ENCODE data around the gene AGRP. TPM values are rescaled to one million over a fixed set of nuclear protein-coding genes. Genes with fewer than 3 reads are reported as not detected.

The AGRP gene
- total RNA-seq, 1 donor from 2014 or later, result not detected

DNA sequence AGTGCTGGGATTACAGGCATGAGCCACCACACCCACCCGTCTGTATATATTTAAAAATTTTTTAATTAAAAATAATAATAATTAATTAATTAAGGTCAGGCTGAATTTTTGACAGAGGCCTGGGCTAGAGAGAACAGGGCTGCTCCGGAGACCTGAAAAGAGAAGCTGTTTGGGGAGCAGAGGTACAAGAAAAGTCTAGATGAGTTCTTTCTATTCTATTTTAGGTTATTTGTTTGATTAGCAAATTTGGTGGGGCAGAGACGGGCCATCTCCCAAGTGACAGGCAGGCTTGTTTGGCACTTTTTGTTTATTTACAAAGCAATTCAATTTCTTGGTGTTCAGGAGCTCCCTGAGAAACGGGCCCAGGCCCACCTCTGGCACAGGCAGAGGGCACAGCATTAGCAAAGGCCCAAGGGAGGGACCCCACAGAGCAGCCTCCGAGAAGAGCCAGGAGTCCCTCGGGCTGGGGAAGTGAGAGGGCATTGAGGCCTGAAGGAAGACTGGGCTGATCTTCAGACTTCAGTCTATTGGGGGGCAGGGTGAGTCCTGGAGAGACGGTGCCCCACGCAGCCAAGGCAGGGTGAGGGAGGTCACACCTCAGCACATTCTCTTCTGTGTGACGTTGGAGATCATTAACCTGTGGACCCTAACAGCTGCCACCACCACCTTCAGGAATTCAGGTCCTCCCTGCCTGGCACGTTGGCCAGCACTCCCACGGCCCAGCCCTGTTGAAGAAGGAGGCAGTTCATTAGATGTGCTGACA, 34.5 kb upstream of the AGRP start:
- FAIRE-seq, result no peak
- H3K9me3 Mint-ChIP-seq (ENCODE audit: unreplicated experiment), result no peaks in the 10 kb centered on the region
- H2AFZ ChIP-seq (ENCODE audit: low read depth, low read length), result no peak overlapping the region

DNA sequence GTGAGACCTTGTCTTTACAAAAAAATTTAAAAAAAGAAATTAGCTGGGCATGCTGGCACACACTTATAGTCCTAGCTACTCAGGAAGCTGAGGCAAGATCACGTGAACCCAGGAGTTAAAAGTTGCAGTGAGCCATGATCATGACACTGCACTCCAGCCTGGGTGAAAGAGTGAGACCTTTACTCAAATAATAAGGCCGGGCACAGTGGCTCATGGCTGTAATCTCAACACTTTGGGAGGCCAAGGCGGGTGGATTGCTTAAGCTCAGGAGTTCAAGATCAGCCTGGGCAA, 33.8 kb upstream of the AGRP start:
- H3K79me2 ChIP-seq (ENCODE audit: insufficient read depth, low read length), result no peaks in the 10 kb centered on the region

More for the DNA sequence above, 34.5 kb upstream of the AGRP start:
- H3K4me2 ChIP-seq (ENCODE audit: low read length), result no peak overlapping the region
- Mint-ChIP-seq H3K27ac (ENCODE audit: unreplicated experiment) (peak overlapping the region; percentile 47), H3K4me3 (ENCODE audit: unreplicated experiment) (no peak overlapping the region), H3K27me3 (ENCODE audit: low read depth, unreplicated experiment) (peaks cover 12% of the 10 kb centered on the region), H3K36me3 (ENCODE audit: low read depth, unreplicated experiment) (no peaks in the 10 kb centered on the region), H3K4me1 (ENCODE audit: low read depth, unreplicated experiment) (peaks cover 13% of the 10 kb centered on the region)
- H3K79me2 ChIP-seq (ENCODE audit: insufficient read depth, low read length), result no peaks in the 10 kb centered on the region
- H3K9me3 ChIP-seq (ENCODE audit: insufficient read depth, low read depth, low read length), result no peaks in the 10 kb centered on the region
- H3K4me3 ChIP-seq (ENCODE audit: insufficient read depth, low read depth, low read length), result no peak overlapping the region
- H3K27ac ChIP-seq (ENCODE audit: low read depth, low read length), result no peak overlapping the region
- TF ChIP-seq, protein P1, sequence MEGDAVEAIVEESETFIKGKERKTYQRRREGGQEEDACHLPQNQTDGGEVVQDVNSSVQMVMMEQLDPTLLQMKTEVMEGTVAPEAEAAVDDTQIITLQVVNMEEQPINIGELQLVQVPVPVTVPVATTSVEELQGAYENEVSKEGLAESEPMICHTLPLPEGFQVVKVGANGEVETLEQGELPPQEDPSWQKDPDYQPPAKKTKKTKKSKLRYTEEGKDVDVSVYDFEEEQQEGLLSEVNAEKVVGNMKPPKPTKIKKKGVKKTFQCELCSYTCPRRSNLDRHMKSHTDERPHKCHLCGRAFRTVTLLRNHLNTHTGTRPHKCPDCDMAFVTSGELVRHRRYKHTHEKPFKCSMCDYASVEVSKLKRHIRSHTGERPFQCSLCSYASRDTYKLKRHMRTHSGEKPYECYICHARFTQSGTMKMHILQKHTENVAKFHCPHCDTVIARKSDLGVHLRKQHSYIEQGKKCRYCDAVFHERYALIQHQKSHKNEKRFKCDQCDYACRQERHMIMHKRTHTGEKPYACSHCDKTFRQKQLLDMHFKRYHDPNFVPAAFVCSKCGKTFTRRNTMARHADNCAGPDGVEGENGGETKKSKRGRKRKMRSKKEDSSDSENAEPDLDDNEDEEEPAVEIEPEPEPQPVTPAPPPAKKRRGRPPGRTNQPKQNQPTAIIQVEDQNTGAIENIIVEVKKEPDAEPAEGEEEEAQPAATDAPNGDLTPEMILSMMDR (IDR thresholded peaks at IDR 0.05; ENCODE audit: insufficient read depth, low read depth, low read length), result no peak
- TF ChIP-seq EZH2 (IDR thresholded peaks at IDR 0.05; ENCODE audit: insufficient read depth, low read length), result no peak
- no peak for DNase-seq (ENCODE audit: low read depth)
- H3K9ac ChIP-seq (ENCODE audit: low read length), result no peak overlapping the region
- peaks cover 15% of the 10 kb centered on the region for H3K4me1 ChIP-seq (ENCODE audit: insufficient read depth, low read length)
- H3K27me3 ChIP-seq (ENCODE audit: insufficient read depth, low read length), result no peaks in the 10 kb centered on the region
- H3K36me3 ChIP-seq (ENCODE audit: insufficient read depth, low read length), result no peaks in the 10 kb centered on the region
- H4K20me1 ChIP-seq (ENCODE audit: insufficient read depth, low read length), result no peaks in the 10 kb centered on the region

More for the DNA sequence above, 33.8 kb upstream of the AGRP start:
- peaks cover 13% of the 10 kb centered on the region for H3K4me1 Mint-ChIP-seq (ENCODE audit: low read depth, unreplicated experiment)
- H3K9me3 Mint-ChIP-seq (ENCODE audit: unreplicated experiment), result no peaks in the 10 kb centered on the region
- Histone ChIP-seq H4K20me1 (ENCODE audit: insufficient read depth, low read length) (no peaks in the 10 kb centered on the region), H3K4me2 (ENCODE audit: low read length) (peak overlapping the region; percentile 76), H3K9me3 (ENCODE audit: insufficient read depth, low read depth, low read length) (no peaks in the 10 kb centered on the region), H2AFZ (ENCODE audit: low read depth, low read length) (no peak overlapping the region), H3K4me3 (ENCODE audit: insufficient read depth, low read depth, low read length) (no peak overlapping the region), H3K27ac (ENCODE audit: low read depth, low read length) (no peak overlapping the region), H3K9ac (ENCODE audit: low read length) (no peak overlapping the region), H3K4me1 (ENCODE audit: insufficient read depth, low read length) (peaks cover 15% of the 10 kb centered on the region), H3K27me3 (ENCODE audit: insufficient read depth, low read length) (no peaks in the 10 kb centered on the region), H3K36me3 (ENCODE audit: insufficient read depth, low read length) (no peaks in the 10 kb centered on the region)
- DNase-seq (ENCODE audit: low read depth) (no peak), FAIRE-seq (no peak)
- no peaks in the 10 kb centered on the region for H3K36me3 Mint-ChIP-seq (ENCODE audit: low read depth, unreplicated experiment)
- H3K27me3 Mint-ChIP-seq (ENCODE audit: low read depth, unreplicated experiment), result peaks cover 11% of the 10 kb centered on the region
- no peak overlapping the region for H3K4me3 Mint-ChIP-seq (ENCODE audit: unreplicated experiment)
- no peak for TF ChIP-seq EZH2 (IDR thresholded peaks at IDR 0.05; ENCODE audit: insufficient read depth, low read length)
- TF ChIP-seq, protein P1 (IDR thresholded peaks at IDR 0.05; ENCODE audit: insufficient read depth, low read depth, low read length), result no peak
- no peak overlapping the region for H3K27ac Mint-ChIP-seq (ENCODE audit: unreplicated experiment)
